Measurements from ENCODE around the gene LARGE1.

- no peak for TF ChIP-seq EZH2 (IDR thresholded peaks at IDR 0.05; ENCODE audit: borderline replicate concordance, low read length)
- TF ChIP-seq CTCF (IDR thresholded peaks at IDR 0.05; ENCODE audit: low read length), result no peak
These were observed 134.8 kb downstream of the LARGE1 start for GRCh38 chr22:33785283-33785968.
